GM12878 (cell line): ENCODE measurements around the gene UQCRC1. TPM values are rescaled to one million over a fixed set of nuclear protein-coding genes. Genes with fewer than 3 reads are reported as not detected.

Experiments
- ATAC-seq: fragments of 200-7000 bp; cut with Tn5 transposase; 3 replicates; pipeline ENCODE4 v1.9.1; 2020; ENCODE audit warnings: mild to moderate bottlenecking, moderate library complexity
- BruUV-seq: library from RNA; stranded (reverse); fragments of 400-500 nt; replicated peaks from 2 replicates; lab custom pipeline; 2021; lab: Mats Ljungman, UMichigan
- CTCF ChIA-PET: fragments of 300-600 bp; sonication (Branson Sonifier 250); formaldehyde crosslinking; extraction: SDS; loops from one replicate; lab custom pipeline; 2021; ENCODE audit warnings: inconsistent platforms; lab: Yijun Ruan, JAX
- POLR2A ChIA-PET: fragments of 350-600 bp; formaldehyde crosslinking; extraction: SDS; loops from one replicate; lab custom pipeline; 2021; ENCODE audit warnings: inconsistent platforms; lab: Charles Lee
- RAD21 ChIA-PET: fragments of 300-600 bp; sonication (Branson Sonifier 250); formaldehyde crosslinking; loops from one replicate; lab custom pipeline; 2023; ENCODE audit warnings: antibody characterized with exemption; ENCODE audit not compliant: unreplicated experiment; lab: Charles Lee
- SMC1A ChIA-PET: fragments of 300-600 bp; sonication (Branson Sonifier 250); formaldehyde crosslinking; loops from one replicate; lab custom pipeline; 2023; ENCODE audit not compliant: unreplicated experiment, uncharacterized antibody; lab: Charles Lee
- DNase-seq: peaks from one replicate; pipeline ENCODE4 v3.0.0-alpha.2; 2011; ENCODE audit warnings: low read depth, low spot score
- FAIRE-seq: peaks from 3 replicates; lab custom pipeline; 2011; peaks lifted over from hg19 to GRCh38; lab: Jason Lieb, UNC
- H2AFZ ChIP-seq: 2 replicates; pipeline ENCODE4 v1.6.0; 2011; ENCODE audit warnings: low read depth, low read length, control low read depth; ENCODE audit not compliant: control insufficient read depth
- H3K27ac ChIP-seq: 2 replicates; pipeline ENCODE4 v1.5.1; 2011; ENCODE audit warnings: control low read depth; ENCODE audit not compliant: control insufficient read depth, insufficient read depth
- H3K27me3 ChIP-seq, 2 experiments: replicated peaks in 1 of 2; 2 replicates each; pipeline versions ENCODE4 v1.6.0 to v1.6.1; 2011; ENCODE audit warnings: low read length in 1 of 2; ENCODE audit not compliant: control insufficient read depth in 2 of 2, insufficient read depth in 2 of 2
- H3K36me3 ChIP-seq, 2 experiments: 2 replicates each; pipeline ENCODE4 v1.5.1; 2011; ENCODE audit warnings: low read length in 1 of 2; ENCODE audit not compliant: control insufficient read depth in 2 of 2, insufficient read depth in 2 of 2
- H3K4me1 ChIP-seq: 2 replicates; pipeline ENCODE4 v1.6.1; 2011; ENCODE audit warnings: mild to moderate bottlenecking, low read length, moderate library complexity, mixed read lengths; ENCODE audit not compliant: control insufficient read depth, insufficient read depth
- H3K4me2 ChIP-seq: 2 replicates; pipeline ENCODE4 v1.6.0; 2011; ENCODE audit warnings: control low read depth; ENCODE audit not compliant: control insufficient read depth, insufficient read depth
- H3K4me3 ChIP-seq: fragments of 200-600 bp; sonication (generic); 2 replicates; pipeline ENCODE4 v1.5.1; 2016
- H3K79me2 ChIP-seq: 2 replicates; pipeline ENCODE4 v1.6.0; 2011; ENCODE audit warnings: low read length; ENCODE audit not compliant: control insufficient read depth, insufficient read depth
- H3K9ac ChIP-seq: 2 replicates; pipeline ENCODE4 v1.8.0; 2011; ENCODE audit warnings: low read length, control low read depth, mixed read lengths; ENCODE audit not compliant: control insufficient read depth, insufficient read depth
- H3K9me3 ChIP-seq: replicated peaks from 3 replicates; pipeline ENCODE4 v1.5.1; 2011; ENCODE audit warnings: mild to moderate bottlenecking, low read length; ENCODE audit not compliant: control insufficient read depth, insufficient read depth
- H4K20me1 ChIP-seq: 2 replicates; pipeline ENCODE4 v1.6.0; 2011; ENCODE audit not compliant: control insufficient read depth, insufficient read depth
- ESRRA ChIP-seq: IDR thresholded peaks from 2 replicates; pipeline ENCODE4 v1.6.1; 2012; ENCODE audit warnings: mild to moderate bottlenecking, low read length, improper control_type of control experiment
- RCOR1 ChIP-seq: conservative IDR thresholded peaks from 2 replicates; pipeline ENCODE4 v1.6.1; 2012; ENCODE audit warnings: low read depth, low read length, improper control_type of control experiment
- WRNIP1 ChIP-seq: IDR thresholded peaks from 2 replicates; pipeline ENCODE4 v1.6.1; 2011; ENCODE audit warnings: low read depth, low read length, improper control_type of control experiment, borderline replicate concordance
- ZBED1 ChIP-seq: IDR thresholded peaks from 2 replicates; pipeline ENCODE4 v1.6.1; 2016; ENCODE audit warnings: borderline replicate concordance
- WGBS: methylation state at CpG from one replicate; pipeline ENCODE4 v1.1.6; 2016; ENCODE audit warnings: low lambda C conversion rate; ENCODE audit not compliant: insufficient replicate concordance, insufficient coverage; ENCODE audit errors: missing lambda C conversion rate; 5-methylcytosine and 5-hydroxymethylcytosine counted together
- in situ Hi-C: fragments of 300-500 bp; cut with MboI; formaldehyde crosslinking; loops from 9 replicates; pipeline ENCODE4 v1.14.3; 2018; ENCODE audit warnings: mixed read lengths
- intact Hi-C: fragments of 100-400 bp; cut with micrococcal nuclease; formaldehyde crosslinking; loops from one replicate; pipeline ENCODE4 v1.14.2; 2022; ENCODE audit not compliant: unreplicated experiment
- polyA plus RNA-seq, 11 experiments: library from polyadenylated mRNA; depleted of rRNA in 4 of 11; unstranded in 6 of 11; stranded (reverse) in 5 of 11; fragments of >200 nt; fragmentation: Nextera tagmentation in 4 of 11; fragmentation: Illumina TruSeq in 1 of 11; extraction: Ambion mirVana in 4 of 11; extraction: Trizol in 1 of 11; gene quantifications; 1 replicate in 1 of 11; 2 replicates in 10 of 11; pipeline versions ENCODE4 v1.2.1 to v1.2.3, GENCODE V29; 2011 to 2016; ENCODE audit warnings: inconsistent platforms in 2 of 11, missing spikeins in 2 of 11, low read depth in 1 of 11
- total RNA-seq, 4 experiments: library from RNA; depleted of rRNA in 3 of 4; stranded (reverse); fragments of >200 nt in 3 of 4; fragmentation: Illumina TruSeq in 1 of 4; extraction: Trizol in 1 of 4; gene quantifications; 2 replicates each; pipeline versions ENCODE4 v1.2.1 to v1.2.3, GENCODE V29; 2013 to 2021

The UQCRC1 gene
- total and polyA plus RNA-seq, 10 of the 15 experiments (the other 5 are each of a cell fraction or from before 2014, with no cell fraction given) = 116 to 426 (median 228) TPM

GRCh38 chr3:48553886-48554845, 55.3 kb downstream of the UQCRC1 start:
- TSS peak; percentile 42 for BruUV-seq
- H3K4me3 ChIP-seq = peak overlapping the region; percentile 91
- in situ Hi-C loops = no loop called here
- no peak for DNase-seq
- H3K27me3 ChIP-seq = no peaks in the 10 kb centered on the region
- no peak overlapping the region for H3K27ac ChIP-seq
- TF ChIP-seq ESRRA (no peak), WRNIP1 (0 out of 2 replicates have a peak, but pooled peaks have one; percentile 5), RCOR1 (no peak), ZBED1 (no peak)
- no peak for ATAC-seq
- H3K36me3 ChIP-seq = peaks cover 0 to 23% of the 10 kb centered on the region in 2 experiments; a peak in 3 of 4 replicates
- ChIA-PET RAD21 (interaction anchor here (0.6 to 6.8 kb wide), 4 partner anchors 57 to 118 kb away, joined by 6 to 32 read pairs (median 10); partner anchors contain the start of gene SLC26A6), CTCF (interaction anchor here (0.8 to 16.3 kb wide), 6 partner anchors 9 to 153 kb away, joined by 3 to 239 read pairs (median 28); partner anchors contain the start of genes CCDC51, SLC26A6 and TMA7), POLR2A (interaction anchor here (0.6 to 2.2 kb wide), 5 partner anchors 45 to 114 kb away, joined by 3 to 11 read pairs (median 8); partner anchors contain the start of genes CCDC51 and TMA7), SMC1A (interaction anchor here (0.6 to 1.9 kb wide), 8 partner anchors 9 to 1025 kb away, joined by 3 to 6 read pairs (median 4); partner anchors contain the start of gene UCN2)
- no peak overlapping the region for H2AFZ ChIP-seq
- H3K4me2 ChIP-seq = peak overlapping the region; percentile 49
- H3K9me3 ChIP-seq = no peaks in the 10 kb centered on the region
- H4K20me1 ChIP-seq = peaks cover 2% of the 10 kb centered on the region; the same call in 1 of the 2 replicates
- no peak overlapping the region; the same call in 1 of the 2 replicates for H3K9ac ChIP-seq
- peaks cover 25% of the 10 kb centered on the region for H3K4me1 ChIP-seq
- intact Hi-C loops = no loop called here
- H3K79me2 ChIP-seq = peaks cover 53% of the 10 kb centered on the region
- 72% methylated on average over 14 of the region's 14 CpGs for WGBS
- no peak for FAIRE-seq
